ENCODE results near the gene OTUD5. TPM values are rescaled to one million over a fixed set of nuclear protein-coding genes. Genes with fewer than 3 reads are reported as not detected.

Gene OTUD5
- total RNA-seq, 1 experiment from 2014 or later: 67.8 TPM

DNA sequence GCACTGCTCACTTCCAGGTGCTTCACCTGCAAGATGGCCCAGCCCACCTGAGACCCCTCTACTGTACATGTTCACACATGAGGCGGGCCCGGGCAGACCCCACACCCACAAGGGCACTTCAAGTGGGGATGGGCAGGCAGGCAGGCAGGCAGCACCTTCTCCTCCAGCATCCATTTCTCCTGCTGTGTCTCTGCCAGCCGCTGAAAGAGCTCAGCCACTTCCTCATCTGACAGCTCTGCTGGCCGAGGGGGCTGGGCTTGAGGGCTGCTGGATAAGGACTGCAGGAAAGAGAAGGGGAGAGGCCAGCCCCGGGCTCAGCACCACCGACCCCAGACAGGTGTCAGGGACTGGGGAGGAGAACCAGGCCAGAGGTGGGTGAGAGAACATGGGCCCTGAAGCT lies 18.7 kb upstream of the OTUD5 start:
- Mint-ChIP-seq H3K27me3 (ENCODE audit: unreplicated experiment) (no peaks in the 10 kb centered on the region), H3K9me3 (ENCODE audit: low read depth, unreplicated experiment) (no peaks in the 10 kb centered on the region), H3K4me1 (ENCODE audit: low read depth, unreplicated experiment) (peaks cover 12% of the 10 kb centered on the region), H3K36me3 (ENCODE audit: insufficient read depth, unreplicated experiment) (peaks cover 50% of the 10 kb centered on the region), H3K4me3 (ENCODE audit: low read depth, unreplicated experiment) (no peak overlapping the region), H3K27ac (ENCODE audit: unreplicated experiment) (peak overlapping the region; percentile 54)
- DNase-seq: no peak
- CTCF ChIA-PET: no interaction called here
- TF ChIP-seq, protein P1, sequence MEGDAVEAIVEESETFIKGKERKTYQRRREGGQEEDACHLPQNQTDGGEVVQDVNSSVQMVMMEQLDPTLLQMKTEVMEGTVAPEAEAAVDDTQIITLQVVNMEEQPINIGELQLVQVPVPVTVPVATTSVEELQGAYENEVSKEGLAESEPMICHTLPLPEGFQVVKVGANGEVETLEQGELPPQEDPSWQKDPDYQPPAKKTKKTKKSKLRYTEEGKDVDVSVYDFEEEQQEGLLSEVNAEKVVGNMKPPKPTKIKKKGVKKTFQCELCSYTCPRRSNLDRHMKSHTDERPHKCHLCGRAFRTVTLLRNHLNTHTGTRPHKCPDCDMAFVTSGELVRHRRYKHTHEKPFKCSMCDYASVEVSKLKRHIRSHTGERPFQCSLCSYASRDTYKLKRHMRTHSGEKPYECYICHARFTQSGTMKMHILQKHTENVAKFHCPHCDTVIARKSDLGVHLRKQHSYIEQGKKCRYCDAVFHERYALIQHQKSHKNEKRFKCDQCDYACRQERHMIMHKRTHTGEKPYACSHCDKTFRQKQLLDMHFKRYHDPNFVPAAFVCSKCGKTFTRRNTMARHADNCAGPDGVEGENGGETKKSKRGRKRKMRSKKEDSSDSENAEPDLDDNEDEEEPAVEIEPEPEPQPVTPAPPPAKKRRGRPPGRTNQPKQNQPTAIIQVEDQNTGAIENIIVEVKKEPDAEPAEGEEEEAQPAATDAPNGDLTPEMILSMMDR (IDR thresholded peaks at IDR 0.05; ENCODE audit: unreplicated experiment): no peak
- intact Hi-C loops (cut with micrococcal nuclease; ENCODE audit: unreplicated experiment): no loop called here
- no TSS peak for BruUV-seq (replicated peaks)

DNA sequence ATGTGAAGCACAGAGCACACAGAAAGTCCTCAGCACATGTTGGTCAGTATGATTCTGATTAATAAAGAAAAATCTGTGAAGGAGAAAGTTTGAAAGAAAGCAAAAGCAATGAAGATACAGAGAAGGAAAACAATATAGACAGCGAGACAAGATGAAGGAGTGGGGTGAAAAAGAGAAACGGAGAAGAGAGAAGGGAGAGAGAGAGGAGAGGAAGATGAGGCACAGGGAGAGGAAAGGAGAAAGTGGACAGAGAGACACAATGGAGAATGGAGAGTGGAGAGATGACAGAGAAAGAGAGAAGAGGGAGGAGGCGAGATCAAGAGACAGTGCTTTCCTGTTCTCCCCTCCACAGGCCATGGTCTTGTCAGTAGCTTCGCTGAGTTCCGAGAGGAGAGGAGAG lies 18.1 kb upstream of the OTUD5 start:
- DNase-seq: no peak
- Mint-ChIP-seq H3K9me3 (ENCODE audit: low read depth, unreplicated experiment) (no peaks in the 10 kb centered on the region), H3K4me3 (ENCODE audit: low read depth, unreplicated experiment) (no peak overlapping the region), H3K27ac (ENCODE audit: unreplicated experiment) (no peak overlapping the region), H3K27me3 (ENCODE audit: unreplicated experiment) (no peaks in the 10 kb centered on the region), H3K4me1 (ENCODE audit: low read depth, unreplicated experiment) (peaks cover 12% of the 10 kb centered on the region), H3K36me3 (ENCODE audit: insufficient read depth, unreplicated experiment) (peaks cover 55% of the 10 kb centered on the region)
- no TSS peak for BruUV-seq (replicated peaks)
- TF ChIP-seq, protein P1 (IDR thresholded peaks at IDR 0.05; ENCODE audit: unreplicated experiment): no peak
- intact Hi-C loops (cut with micrococcal nuclease; ENCODE audit: unreplicated experiment): no loop called here
- CTCF ChIA-PET: no interaction called here

DNA sequence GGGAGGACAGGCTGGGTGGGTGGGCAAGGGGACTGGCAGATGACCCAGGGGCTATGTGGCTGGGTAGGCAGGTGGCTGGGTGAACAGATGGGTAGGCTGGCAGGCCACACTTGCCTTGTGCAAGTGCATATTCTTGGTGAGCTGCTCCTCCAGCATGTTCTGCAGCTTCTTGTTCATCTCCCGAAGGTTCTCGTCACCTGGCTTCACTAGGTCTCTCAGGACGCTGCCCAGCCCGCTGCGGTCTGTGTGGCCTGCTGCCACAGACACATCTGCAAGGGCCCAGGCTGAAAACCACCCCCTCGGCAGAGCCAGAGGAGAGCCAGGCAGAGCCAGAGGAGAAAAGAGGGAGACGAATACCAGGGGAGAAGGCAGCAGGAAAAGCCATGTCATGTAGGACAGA lies 17.6 kb upstream of the OTUD5 start:
- H3K36me3 Mint-ChIP-seq (ENCODE audit: insufficient read depth, unreplicated experiment): peaks cover 60% of the 10 kb centered on the region
- H3K4me3 Mint-ChIP-seq (ENCODE audit: low read depth, unreplicated experiment): no peak overlapping the region

DNA sequence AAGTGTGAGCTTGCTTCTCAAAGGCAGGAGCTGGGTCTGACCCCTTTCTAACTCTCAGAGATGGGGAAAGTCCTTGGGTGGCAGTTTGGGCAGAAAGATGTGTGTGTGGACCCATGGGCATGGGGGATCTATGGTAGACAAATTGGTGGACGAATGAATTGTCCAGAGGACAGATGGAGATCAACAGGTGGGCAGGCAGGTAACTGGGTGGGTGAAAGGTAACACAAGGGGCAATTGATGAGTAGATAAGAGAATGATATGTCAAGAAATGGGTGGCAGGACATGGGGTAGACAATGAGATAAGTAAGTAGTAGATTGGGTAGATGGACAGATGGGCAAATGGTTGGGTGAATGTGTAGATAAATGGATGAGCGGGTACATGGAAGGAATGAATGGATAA lies 17.2 kb upstream of the OTUD5 start:
- Mint-ChIP-seq H3K36me3 (ENCODE audit: insufficient read depth, unreplicated experiment) (peaks cover 62% of the 10 kb centered on the region), H3K27ac (ENCODE audit: unreplicated experiment) (no peak overlapping the region), H3K4me1 (ENCODE audit: low read depth, unreplicated experiment) (peaks cover 12% of the 10 kb centered on the region), H3K27me3 (ENCODE audit: unreplicated experiment) (no peaks in the 10 kb centered on the region), H3K9me3 (ENCODE audit: low read depth, unreplicated experiment) (no peaks in the 10 kb centered on the region), H3K4me3 (ENCODE audit: low read depth, unreplicated experiment) (no peak overlapping the region)
- no TSS peak for BruUV-seq (replicated peaks)
- TF ChIP-seq, protein P1 (IDR thresholded peaks at IDR 0.05; ENCODE audit: unreplicated experiment): no peak
- DNase-seq: no peak
- CTCF ChIA-PET: no interaction called here
- intact Hi-C loops (cut with micrococcal nuclease; ENCODE audit: unreplicated experiment): loop anchor here (5.0 kb wide), 1 partner anchor 68 kb away; the partner anchor contains the start of gene TFE3

More for the DNA sequence above, 17.6 kb upstream of the OTUD5 start:
- Mint-ChIP-seq H3K9me3 (ENCODE audit: low read depth, unreplicated experiment) (no peaks in the 10 kb centered on the region), H3K27ac (ENCODE audit: unreplicated experiment) (no peak overlapping the region), H3K27me3 (ENCODE audit: unreplicated experiment) (no peaks in the 10 kb centered on the region), H3K4me1 (ENCODE audit: low read depth, unreplicated experiment) (peaks cover 12% of the 10 kb centered on the region)
- DNase-seq: no peak
- intact Hi-C loops (cut with micrococcal nuclease; ENCODE audit: unreplicated experiment): no loop called here
- TF ChIP-seq, protein P1 (IDR thresholded peaks at IDR 0.05; ENCODE audit: unreplicated experiment): no peak
- CTCF ChIA-PET: no interaction called here
- BruUV-seq (replicated peaks): no TSS peak
